Caco-2 (cell line): ENCODE results near the gene TEDDM1. TPM values are rescaled to one million over a fixed set of nuclear protein-coding genes. Genes with fewer than 3 reads are reported as not detected.

Experiments
- BruUV-seq: library from RNA; stranded (reverse); fragments of 400-500 nt; replicated peaks from 2 replicates; lab custom pipeline; 2021; lab: Mats Ljungman, UMichigan
- CTCF ChIA-PET: fragments of 300-600 bp; sonication (Branson Sonifier 250); formaldehyde crosslinking; loops from one replicate; lab custom pipeline; 2022; ENCODE audit warnings: antibody characterized with exemption; lab: Charles Lee
- POLR2A ChIA-PET: fragments of 300-600 bp; sonication (Branson Sonifier 250); formaldehyde crosslinking; loops from one replicate; lab custom pipeline; 2022; ENCODE audit warnings: antibody characterized with exemption; lab: Charles Lee
- DNase-seq, 2 experiments: peaks; one replicate each; pipeline versions ENCODE4 v3.0.0 to v3.0.0-alpha.2; 2020 to 2022
- H3K27me3 ChIP-seq: replicated peaks from 2 replicates; pipeline ENCODE4 v1.6.0; 2011; ENCODE audit warnings: low read length; ENCODE audit not compliant: control insufficient read depth, insufficient read depth
- H3K36me3 ChIP-seq: 2 replicates; pipeline ENCODE4 v1.5.1; 2011; ENCODE audit warnings: low read length; ENCODE audit not compliant: control insufficient read depth, insufficient read depth
- H3K4me1 ChIP-seq: fragments of 250-450 bp; sonication (Bioruptor Pico); 2 replicates; pipeline ENCODE4 v1.5.1; 2020; ENCODE audit warnings: mild to moderate bottlenecking
- H3K4me3 ChIP-seq: 2 replicates; pipeline ENCODE4 v1.5.1; 2011; ENCODE audit warnings: low read depth, mild to moderate bottlenecking, control low read depth, low read length
- H3K9me3 ChIP-seq: fragments of 250-450 bp; sonication (Bioruptor Pico); 2 replicates; pipeline ENCODE4 v1.5.1; 2020; ENCODE audit warnings: mild to moderate bottlenecking, moderate library complexity
- H3K27ac Mint-ChIP-seq: one replicate; pipeline ENCODE4 v1.8.0; 2022; ENCODE audit warnings: mixed read lengths; ENCODE audit not compliant: unreplicated experiment
- H3K27me3 Mint-ChIP-seq: one replicate; pipeline ENCODE4 v1.8.0; 2022; ENCODE audit warnings: mixed read lengths; ENCODE audit not compliant: insufficient read depth, unreplicated experiment
- H3K36me3 Mint-ChIP-seq: one replicate; pipeline ENCODE4 v1.8.0; 2022; ENCODE audit warnings: mild to moderate bottlenecking, mixed read lengths; ENCODE audit not compliant: insufficient read depth, unreplicated experiment
- H3K4me1 Mint-ChIP-seq: one replicate; pipeline ENCODE4 v1.8.0; 2022; ENCODE audit warnings: low read depth, mixed read lengths; ENCODE audit not compliant: unreplicated experiment
- H3K4me3 Mint-ChIP-seq: one replicate; pipeline ENCODE4 v1.8.0; 2022; ENCODE audit warnings: mild to moderate bottlenecking, moderate library complexity, mixed read lengths; ENCODE audit not compliant: unreplicated experiment
- H3K9me3 Mint-ChIP-seq: one replicate; pipeline ENCODE4 v1.8.0; 2022; ENCODE audit warnings: mixed read lengths; ENCODE audit not compliant: unreplicated experiment
- intact Hi-C: fragments of 100-400 bp; cut with micrococcal nuclease; formaldehyde crosslinking; loops from one replicate; pipeline ENCODE4 v1.10.0; 2022; ENCODE audit not compliant: unreplicated experiment
- total RNA-seq: library from RNA; stranded (reverse); gene quantifications from 2 replicates; pipeline ENCODE4 v1.2.3, GENCODE V29; 2022
- TF ChIP-seq, protein P1 (sequence below), 2 experiments: fragments of 200-600 bp in 1 of 2; IDR thresholded peaks; 1 replicate in 1 of 2; 2 replicates in 1 of 2; pipeline versions ENCODE4 v1.5.1 to v1.8.0; 2011 to 2022; ENCODE audit warnings: antibody characterized with exemption in 1 of 2, control low read depth in 1 of 2, inconsistent platforms in 1 of 2, low read depth in 1 of 2, low read length in 1 of 2, mild to moderate bottlenecking in 1 of 2, moderate library complexity in 1 of 2; ENCODE audit not compliant: insufficient read depth in 1 of 2, severe bottlenecking in 1 of 2, unreplicated experiment in 1 of 2

Gene TEDDM1
- total RNA-seq, 1 experiment from 2014 or later: not detected

DNA sequence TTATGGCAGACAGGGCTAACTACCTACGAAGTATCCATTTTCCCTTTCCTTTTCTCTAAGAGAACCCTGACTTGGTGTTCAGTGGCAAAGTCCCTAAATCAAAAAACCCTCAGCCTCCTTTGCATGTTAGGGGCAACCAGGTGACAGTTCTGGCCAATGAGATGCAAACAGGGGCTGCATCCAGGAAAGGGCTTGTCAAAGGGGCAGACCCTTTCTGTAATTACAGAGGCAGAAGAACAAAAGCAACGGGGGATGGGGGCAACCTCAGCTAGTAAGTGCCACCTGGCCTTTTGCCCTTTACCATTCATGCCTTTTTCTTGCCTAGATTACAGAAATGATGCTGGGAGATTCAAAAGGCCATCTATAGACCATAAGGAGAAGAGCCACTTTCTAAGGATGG is 43.3 kb downstream of the TEDDM1 start:
- intact Hi-C loops: no loop called here
- H3K4me3 ChIP-seq: no peak overlapping the region
- POLR2A ChIA-PET: no interaction called here
- no peaks in the 10 kb centered on the region for H3K36me3 Mint-ChIP-seq
- CTCF ChIA-PET: no interaction called here
- BruUV-seq: no TSS peak
- no peak overlapping the region for H3K4me3 Mint-ChIP-seq
- no peaks in the 10 kb centered on the region for H3K9me3 Mint-ChIP-seq
- no peak for DNase-seq
- no peaks in the 10 kb centered on the region for H3K9me3 ChIP-seq
- H3K4me1 ChIP-seq: 0 out of 2 replicates have a peak, but pooled peaks cover 8% of the 10 kb centered on the region
- TF ChIP-seq, protein P1, sequence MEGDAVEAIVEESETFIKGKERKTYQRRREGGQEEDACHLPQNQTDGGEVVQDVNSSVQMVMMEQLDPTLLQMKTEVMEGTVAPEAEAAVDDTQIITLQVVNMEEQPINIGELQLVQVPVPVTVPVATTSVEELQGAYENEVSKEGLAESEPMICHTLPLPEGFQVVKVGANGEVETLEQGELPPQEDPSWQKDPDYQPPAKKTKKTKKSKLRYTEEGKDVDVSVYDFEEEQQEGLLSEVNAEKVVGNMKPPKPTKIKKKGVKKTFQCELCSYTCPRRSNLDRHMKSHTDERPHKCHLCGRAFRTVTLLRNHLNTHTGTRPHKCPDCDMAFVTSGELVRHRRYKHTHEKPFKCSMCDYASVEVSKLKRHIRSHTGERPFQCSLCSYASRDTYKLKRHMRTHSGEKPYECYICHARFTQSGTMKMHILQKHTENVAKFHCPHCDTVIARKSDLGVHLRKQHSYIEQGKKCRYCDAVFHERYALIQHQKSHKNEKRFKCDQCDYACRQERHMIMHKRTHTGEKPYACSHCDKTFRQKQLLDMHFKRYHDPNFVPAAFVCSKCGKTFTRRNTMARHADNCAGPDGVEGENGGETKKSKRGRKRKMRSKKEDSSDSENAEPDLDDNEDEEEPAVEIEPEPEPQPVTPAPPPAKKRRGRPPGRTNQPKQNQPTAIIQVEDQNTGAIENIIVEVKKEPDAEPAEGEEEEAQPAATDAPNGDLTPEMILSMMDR (IDR thresholded peaks at IDR 0.05; ENCODE audit: insufficient read depth in 1 of 2, low read depth in 1 of 2, low read length in 1 of 2, severe bottlenecking in 1 of 2, unreplicated experiment in 1 of 2): no peak
- H3K27me3 ChIP-seq: no peaks in the 10 kb centered on the region
- H3K27ac Mint-ChIP-seq: no peak overlapping the region
- peaks cover 23% of the 10 kb centered on the region for H3K4me1 Mint-ChIP-seq
- H3K27me3 Mint-ChIP-seq: no peaks in the 10 kb centered on the region
- H3K36me3 ChIP-seq: no peaks in the 10 kb centered on the region

DNA sequence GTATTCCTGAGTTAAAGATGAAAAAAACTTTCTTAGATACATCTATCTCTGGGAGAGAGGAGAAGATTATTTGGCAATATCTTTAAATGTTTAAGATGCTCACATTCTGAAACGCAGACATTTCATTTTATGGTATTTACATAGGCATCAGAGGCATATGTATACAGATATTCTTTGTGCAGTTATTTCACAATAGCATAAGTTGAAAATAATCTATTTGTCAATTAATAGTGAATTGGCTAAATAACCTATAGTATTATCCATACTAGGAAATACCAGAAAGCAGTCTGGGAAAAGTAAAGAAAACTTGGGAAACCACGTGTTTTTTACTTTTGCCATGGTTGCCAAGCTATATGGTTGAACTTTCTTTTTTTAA is 44.8 kb downstream of the TEDDM1 start:
- Mint-ChIP-seq H3K4me1 (peaks cover 23% of the 10 kb centered on the region), H3K36me3 (no peaks in the 10 kb centered on the region), H3K4me3 (no peak overlapping the region), H3K27ac (no peak overlapping the region), H3K9me3 (no peaks in the 10 kb centered on the region), H3K27me3 (no peaks in the 10 kb centered on the region)
- Histone ChIP-seq H3K4me1 (0 out of 2 replicates have a peak, but pooled peaks cover 8% of the 10 kb centered on the region), H3K36me3 (no peaks in the 10 kb centered on the region), H3K27me3 (no peaks in the 10 kb centered on the region), H3K9me3 (no peaks in the 10 kb centered on the region), H3K4me3 (no peak overlapping the region)
- ChIA-PET CTCF (no interaction called here), POLR2A (no interaction called here)
- intact Hi-C loops: no loop called here
- DNase-seq: no peak
- TF ChIP-seq, protein P1 (IDR thresholded peaks at IDR 0.05; ENCODE audit: insufficient read depth in 1 of 2, low read depth in 1 of 2, low read length in 1 of 2, severe bottlenecking in 1 of 2, unreplicated experiment in 1 of 2): no peak
- no TSS peak for BruUV-seq

DNA sequence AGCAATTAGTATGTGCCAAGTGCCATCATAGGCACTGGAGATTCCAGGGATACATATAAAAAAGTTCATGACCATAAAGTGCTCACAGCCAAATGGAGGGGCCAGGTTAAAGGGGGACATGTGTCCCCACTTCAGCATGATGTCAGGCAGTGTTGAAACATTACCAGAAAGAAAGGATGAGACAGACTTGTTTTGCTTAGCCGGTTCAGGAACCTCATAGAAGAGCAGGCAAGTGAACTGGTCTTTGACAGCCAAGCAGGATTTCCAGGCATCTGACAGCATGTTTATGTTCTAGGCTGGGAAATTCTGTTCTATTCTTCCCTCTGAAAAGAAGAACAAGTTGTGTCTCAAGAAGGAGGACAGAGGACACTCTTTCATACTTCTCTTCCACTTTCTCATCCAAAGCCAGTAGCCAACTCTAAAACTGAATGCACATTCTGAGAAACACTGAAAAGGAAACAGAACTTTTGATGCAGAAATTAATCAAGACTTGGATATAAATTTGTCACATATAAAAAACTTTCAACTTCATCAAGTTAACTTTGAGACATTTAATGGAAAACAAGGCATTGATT is 48.6 kb downstream of the TEDDM1 start:
- Mint-ChIP-seq H3K27ac (no peak overlapping the region), H3K4me3 (no peak overlapping the region), H3K4me1 (peaks cover 17% of the 10 kb centered on the region), H3K9me3 (no peaks in the 10 kb centered on the region), H3K36me3 (no peaks in the 10 kb centered on the region), H3K27me3 (no peaks in the 10 kb centered on the region)
- BruUV-seq: no TSS peak
- H3K27me3 ChIP-seq: no peaks in the 10 kb centered on the region
- intact Hi-C loops: no loop called here
- H3K36me3 ChIP-seq: no peaks in the 10 kb centered on the region
- POLR2A ChIA-PET: no interaction called here
- TF ChIP-seq, protein P1 (IDR thresholded peaks at IDR 0.05; ENCODE audit: insufficient read depth in 1 of 2, low read depth in 1 of 2, low read length in 1 of 2, severe bottlenecking in 1 of 2, unreplicated experiment in 1 of 2): no peak
- DNase-seq: no peak
- H3K9me3 ChIP-seq: no peaks in the 10 kb centered on the region
- H3K4me3 ChIP-seq: no peak overlapping the region
- 0 out of 2 replicates have a peak, but pooled peaks cover 8% of the 10 kb centered on the region for H3K4me1 ChIP-seq
- CTCF ChIA-PET: no interaction called here
